Cardiac muscle cell (in vitro differentiated cells and primary cell): ENCODE results near the gene GRID1. TPM values are rescaled to one million over a fixed set of nuclear protein-coding genes. Genes with fewer than 3 reads are reported as not detected.

Experiments
- DNase-seq, 2 donors: peaks; one replicate each; pipeline versions ENCODE4 v3.0.0 to v3.0.0-alpha.2; 2010 to 2017; ENCODE audit warnings: low read depth in 1 of 2, low spot score in 1 of 2
- H3K27ac ChIP-seq: fragments of 200-600 bp; sonication (generic); 2 replicates; pipeline ENCODE4 v1.5.1; 2016
- H3K27me3 ChIP-seq: fragments of 200-600 bp; sonication (generic); 2 replicates; pipeline ENCODE4 v1.6.0; 2016; ENCODE audit warnings: control low read depth
- H3K36me3 ChIP-seq: fragments of 200-600 bp; sonication (generic); 2 replicates; pipeline ENCODE4 v1.5.1; 2016; ENCODE audit warnings: control low read depth
- H3K4me1 ChIP-seq: fragments of 200-600 bp; sonication (generic); 2 replicates; pipeline ENCODE4 v1.8.1; 2017; ENCODE audit warnings: low read depth, mild to moderate bottlenecking, mixed run types
- H3K4me3 ChIP-seq: fragments of 200-600 bp; sonication (generic); 2 replicates; pipeline ENCODE4 v1.5.1; 2016; ENCODE audit warnings: mild to moderate bottlenecking
- H3K9me3 ChIP-seq: fragments of 200-600 bp; sonication (generic); 2 replicates; pipeline ENCODE4 v1.5.1; 2017; ENCODE audit warnings: low read depth, mild to moderate bottlenecking, control low read depth
- CTCF ChIP-seq: IDR thresholded peaks from 2 replicates; pipeline ENCODE4 v1.5.1; 2012; ENCODE audit warnings: low read depth, mild to moderate bottlenecking, low read length
- polyA plus RNA-seq: library from polyadenylated mRNA; unstranded; fragments of >200 nt; fragmentation: Nextera tagmentation; extraction: Ambion mirVana; gene quantifications from 2 replicates; pipeline ENCODE4 v1.2.1, GENCODE V29; 2016
- total RNA-seq: library from RNA; depleted of rRNA; stranded (reverse); fragments of >200 nt; gene quantifications from 2 replicates; pipeline ENCODE4 v1.2.3, GENCODE V29; 2016

Gene GRID1
- total and polyA plus RNA-seq, 2 experiments from 2014 or later: 1.5 to 1.6 TPM

DNA sequence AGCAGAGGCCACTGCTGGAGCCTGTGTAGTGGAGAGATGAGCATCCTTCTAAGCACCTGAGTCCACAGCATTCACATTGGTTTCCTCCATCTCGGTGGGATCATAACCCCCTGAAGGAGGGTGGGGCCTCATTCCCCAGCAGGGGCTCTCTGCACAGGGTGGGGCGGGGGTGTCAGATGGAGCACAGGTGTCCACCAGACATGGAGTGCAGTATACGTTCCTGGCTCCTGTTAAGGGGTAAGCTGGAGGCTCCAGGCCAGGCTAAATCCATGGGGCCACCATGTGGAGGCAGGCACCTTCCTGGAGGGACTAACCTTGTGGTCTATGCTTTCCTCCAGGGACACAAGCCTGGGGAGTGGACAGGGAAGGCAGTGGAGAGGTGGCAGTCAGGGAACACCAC is 252.6 kb downstream of the GRID1 start:
- Histone ChIP-seq H3K27ac (no peak overlapping the region), H3K4me1 (no peaks in the 10 kb centered on the region), H3K36me3 (no peaks in the 10 kb centered on the region), H3K4me3 (no peak overlapping the region), H3K9me3 (no peaks in the 10 kb centered on the region), H3K27me3 (no peaks in the 10 kb centered on the region)
- no peak for DNase-seq
- no peak for TF ChIP-seq CTCF

DNA sequence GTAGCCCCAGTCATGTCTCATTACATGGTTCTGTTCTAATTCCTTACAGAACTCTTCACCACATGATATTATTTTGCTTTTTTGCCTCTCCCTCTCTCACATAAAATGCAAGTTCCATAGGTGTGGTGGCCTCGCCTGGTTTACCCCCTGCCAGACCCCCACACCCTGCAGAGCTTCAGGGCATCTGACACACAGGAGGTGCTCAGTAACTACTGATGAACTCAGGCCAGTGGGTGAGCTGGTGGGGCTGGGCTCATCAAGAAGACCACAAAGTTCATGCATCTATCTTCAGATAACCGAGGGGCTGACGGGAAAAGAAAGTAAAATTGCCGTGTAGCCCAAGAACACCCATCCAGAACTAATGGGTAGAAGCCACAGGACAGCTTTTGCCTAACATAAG is 253.1 kb downstream of the GRID1 start:
- no peak for DNase-seq
- no peaks in the 10 kb centered on the region for H3K9me3 ChIP-seq
- no peaks in the 10 kb centered on the region for H3K36me3 ChIP-seq
- no peak overlapping the region for H3K4me3 ChIP-seq
- H3K4me1 ChIP-seq: no peaks in the 10 kb centered on the region
- TF ChIP-seq CTCF: no peak
- H3K27ac ChIP-seq: no peak overlapping the region
- no peaks in the 10 kb centered on the region for H3K27me3 ChIP-seq

DNA sequence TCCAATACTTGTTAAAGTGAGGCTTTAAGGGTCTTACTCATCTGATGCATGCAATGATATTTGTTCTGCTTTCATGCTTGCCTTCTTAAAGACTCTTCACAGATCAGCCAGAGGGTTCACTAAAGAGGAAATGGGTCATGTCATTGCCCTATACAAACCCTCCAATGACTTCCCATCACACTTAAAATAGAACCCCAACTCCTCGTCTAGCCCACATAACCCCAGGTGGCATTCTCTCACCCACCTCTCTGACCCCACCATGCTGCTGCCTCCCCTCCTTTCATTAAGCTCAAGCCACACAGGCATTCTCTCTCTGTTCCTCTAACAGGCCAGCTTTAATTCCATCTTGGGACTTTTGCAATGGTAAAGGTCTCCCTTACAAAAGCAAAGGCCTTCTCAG is 253.6 kb downstream of the GRID1 start:
- Histone ChIP-seq H3K4me3 (no peak overlapping the region), H3K9me3 (no peaks in the 10 kb centered on the region), H3K27me3 (no peaks in the 10 kb centered on the region), H3K4me1 (no peaks in the 10 kb centered on the region), H3K27ac (no peak overlapping the region), H3K36me3 (no peaks in the 10 kb centered on the region)
- TF ChIP-seq CTCF: no peak
- no peak for DNase-seq

GRCh38 chr10:86111902-86112545 is 254.6 kb downstream of the GRID1 start:
- Histone ChIP-seq H3K4me3 (no peak overlapping the region), H3K27ac (no peak overlapping the region), H3K36me3 (no peaks in the 10 kb centered on the region), H3K4me1 (no peaks in the 10 kb centered on the region), H3K27me3 (no peaks in the 10 kb centered on the region), H3K9me3 (no peaks in the 10 kb centered on the region)
- no peak for TF ChIP-seq CTCF
- DNase-seq: no peak

GRCh38 chr10:86110156-86110786 is 256.3 kb downstream of the GRID1 start:
- Histone ChIP-seq H3K27me3 (no peaks in the 10 kb centered on the region), H3K36me3 (no peaks in the 10 kb centered on the region), H3K9me3 (no peaks in the 10 kb centered on the region), H3K4me1 (no peaks in the 10 kb centered on the region), H3K27ac (no peak overlapping the region), H3K4me3 (no peak overlapping the region)
- no peak for DNase-seq
- TF ChIP-seq CTCF: peak; percentile 11
